Fibroblast of villous mesenchyme (primary cell): ENCODE measurements around the gene PAFAH1B1. TPM values are rescaled to one million over a fixed set of nuclear protein-coding genes. Genes with fewer than 3 reads are reported as not detected.

Source experiments
- DNase-seq: peaks from one replicate; pipeline ENCODE4 v3.0.0-alpha.2; 2010; ENCODE audit warnings: low read depth
- H3K4me3 ChIP-seq: 2 replicates; pipeline ENCODE4 v1.5.1; 2011; ENCODE audit warnings: low read depth, mild to moderate bottlenecking, low read length
- CTCF ChIP-seq: IDR thresholded peaks from 2 replicates; pipeline ENCODE4 v1.5.1; 2012; ENCODE audit warnings: low read depth, mild to moderate bottlenecking, low read length; ENCODE audit not compliant: insufficient read depth
- total RNA-seq: library from RNA; depleted of rRNA; stranded (reverse); fragments of >200 nt; gene quantifications from 2 replicates; pipeline ENCODE4 v1.2.3, GENCODE V29; 2012

The PAFAH1B1 gene
- total RNA-seq, 1 donor = 141 TPM

- DNase-seq = no peak
- H3K4me3 ChIP-seq = no peak overlapping the region
- TF ChIP-seq CTCF = no peak
These were observed 107.2 kb downstream of the PAFAH1B1 start for GRCh38 chr17:2700491-2701141.

DNA sequence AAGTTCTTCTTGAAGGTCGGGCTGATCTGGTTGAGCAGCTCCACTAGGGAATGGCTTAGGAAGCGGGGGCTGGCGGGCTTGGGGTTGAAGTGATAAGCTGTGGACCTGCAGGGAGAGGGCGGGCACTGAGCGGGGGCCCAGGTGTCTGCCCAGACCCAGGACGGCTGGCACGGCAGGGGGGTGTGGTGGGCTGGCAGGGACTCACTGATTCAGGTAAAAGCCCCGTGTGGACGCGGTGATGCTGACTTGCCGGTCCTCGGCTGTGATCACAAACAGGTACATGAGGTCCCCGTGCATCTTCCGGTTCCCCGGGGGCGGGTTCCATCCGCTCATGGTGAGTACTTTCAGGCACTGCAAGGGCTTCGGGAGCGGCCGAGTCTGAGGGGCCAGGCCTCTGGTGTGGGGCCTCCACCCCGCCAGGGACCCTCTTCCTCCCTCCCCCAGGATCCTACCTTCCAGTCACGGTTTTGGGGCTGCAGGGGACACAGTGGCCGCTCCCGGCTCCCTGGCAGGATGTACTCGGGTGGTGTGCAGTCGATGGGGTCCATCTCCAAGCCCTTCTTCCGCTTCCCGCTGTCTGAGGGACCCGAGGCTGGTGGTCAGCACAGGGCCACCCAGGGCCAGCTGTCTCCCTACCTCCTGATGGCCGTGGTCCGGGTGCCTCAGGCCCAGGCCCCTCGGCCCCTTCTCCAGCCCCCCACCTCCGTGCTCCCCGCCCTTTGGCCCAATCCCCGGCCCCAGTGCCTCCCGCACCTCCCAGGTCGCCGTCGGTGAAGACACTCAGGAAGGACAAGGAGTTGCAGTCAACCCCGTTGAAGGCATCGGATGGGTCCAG, 107.9 kb downstream of the PAFAH1B1 start:
- TF ChIP-seq CTCF = no peak
- DNase-seq = no peak
- no peak overlapping the region for H3K4me3 ChIP-seq

DNA sequence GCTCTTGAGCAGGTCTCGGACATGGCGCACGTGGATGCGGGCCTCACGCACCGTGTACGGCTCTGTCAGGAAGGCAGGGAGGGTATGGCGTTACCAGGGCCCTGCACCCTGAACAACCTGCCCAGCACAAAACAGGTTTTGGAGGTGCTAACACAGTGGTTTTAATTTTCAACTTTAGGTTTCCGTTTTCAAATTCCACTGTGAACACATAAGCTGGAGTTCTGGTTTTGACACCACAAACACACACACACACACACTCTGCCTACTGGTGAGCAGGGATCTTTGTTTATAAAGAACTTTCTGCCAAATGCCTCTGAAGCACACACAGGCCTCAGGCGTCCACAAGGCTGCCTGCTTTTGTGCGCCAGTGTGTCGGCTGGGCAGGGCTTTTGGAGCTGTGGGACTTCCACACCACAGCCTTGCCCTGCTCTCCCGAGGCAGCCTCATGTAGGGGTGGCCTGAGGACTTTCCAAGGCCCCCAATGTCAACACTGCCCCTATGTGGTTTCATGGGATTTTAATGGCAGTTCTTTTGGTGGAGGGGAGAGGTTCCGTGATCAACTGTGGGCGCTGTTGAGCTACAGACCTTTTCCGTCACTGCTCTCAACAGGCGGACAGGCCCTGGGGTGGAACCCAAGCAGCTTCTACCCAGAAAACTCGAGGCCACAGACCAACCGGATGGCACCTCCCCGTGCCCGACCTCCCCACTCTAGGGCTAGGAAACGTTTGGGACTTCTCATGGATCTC, 108.7 kb downstream of the PAFAH1B1 start:
- no peak for TF ChIP-seq CTCF
- no peak overlapping the region for H3K4me3 ChIP-seq
- no peak for DNase-seq

GRCh38 chr17:2703181-2703580, 109.7 kb downstream of the PAFAH1B1 start:
- TF ChIP-seq CTCF = no peak
- DNase-seq = no peak
- H3K4me3 ChIP-seq = no peak overlapping the region

DNA sequence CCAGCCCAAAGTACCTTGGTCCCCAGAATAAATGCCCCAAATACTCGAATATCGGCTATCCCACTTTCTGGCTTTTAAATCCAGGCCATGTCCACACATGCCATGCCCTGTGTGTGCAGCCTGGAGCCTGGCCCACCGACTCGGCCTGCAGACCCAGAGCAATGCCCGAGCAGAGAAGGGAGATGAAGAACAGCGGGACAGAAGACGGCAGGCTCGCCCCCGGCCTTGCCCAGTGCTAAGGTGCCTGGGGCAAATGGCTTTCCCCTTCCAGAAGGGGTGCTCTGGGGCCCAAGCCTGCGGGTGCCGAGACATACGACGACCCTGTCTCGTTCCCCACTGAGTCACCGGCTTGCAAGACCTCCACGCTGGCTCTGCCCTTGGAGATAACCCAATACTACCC, 110.2 kb downstream of the PAFAH1B1 start:
- DNase-seq = no peak
- TF ChIP-seq CTCF = no peak

DNA sequence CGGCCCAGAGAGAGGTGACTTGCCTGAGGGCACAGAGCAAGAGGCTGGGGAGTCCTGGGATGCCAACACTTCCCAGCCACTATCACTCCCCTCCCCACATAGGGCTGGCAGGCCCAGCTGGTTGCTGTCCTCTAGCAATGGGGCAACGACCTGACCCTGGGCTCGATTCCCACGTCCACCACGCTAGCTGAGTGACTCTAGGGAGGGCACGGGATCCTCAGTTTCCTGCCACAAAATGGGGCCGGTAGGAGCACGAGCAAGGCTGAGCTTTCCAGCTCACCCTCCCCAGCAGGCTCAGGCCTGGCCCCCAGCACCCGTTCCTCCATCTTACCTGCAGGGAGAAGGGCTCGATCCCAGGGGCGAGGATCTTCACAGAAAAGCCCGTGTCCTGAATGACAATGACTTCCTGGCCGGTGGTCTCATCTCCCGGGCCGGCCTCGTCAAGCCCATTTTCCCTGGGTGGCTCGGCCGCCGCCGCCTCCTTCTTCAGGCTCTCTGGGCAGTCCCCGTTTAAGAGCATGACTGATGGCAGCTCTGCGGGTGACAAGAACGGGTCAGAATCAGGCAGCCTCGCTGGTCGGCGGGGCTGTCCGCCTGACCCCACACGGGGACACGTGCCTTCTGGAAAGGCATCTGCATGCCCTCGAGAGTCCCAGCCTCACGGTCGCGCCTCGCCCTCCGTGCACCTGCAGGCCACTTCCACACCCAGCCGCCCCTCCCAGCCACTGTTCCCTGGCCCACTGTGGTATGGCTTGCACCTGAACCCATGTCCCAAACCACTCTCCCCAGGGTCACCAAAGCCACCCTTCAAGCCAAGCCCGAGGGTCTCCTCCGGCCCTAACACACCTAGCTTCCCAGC, 110.8 kb downstream of the PAFAH1B1 start:
- H3K4me3 ChIP-seq = no peak overlapping the region
- no peak for TF ChIP-seq CTCF
- no peak for DNase-seq

More for the DNA sequence above, 110.2 kb downstream of the PAFAH1B1 start:
- no peak overlapping the region for H3K4me3 ChIP-seq
